H1 (cell line): ENCODE data around the gene DCHS1.

Source experiments
- ATF3 ChIP-seq: IDR thresholded peaks from 2 replicates; pipeline ENCODE4 v1.6.1; 2011; ENCODE audit warnings: low read depth, mild to moderate bottlenecking, low read length; ENCODE audit not compliant: insufficient read depth
- CTCF ChIP-seq, 3 experiments: IDR thresholded peaks; 1 replicate in 2 of 3; 2 replicates in 1 of 3; pipeline versions ENCODE4 v1.5.1 to v1.6.1; 2011; ENCODE audit warnings: low read length in 3 of 3, mild to moderate bottlenecking in 3 of 3, inconsistent platforms in 2 of 3, low read depth in 1 of 3, moderate library complexity in 1 of 3; ENCODE audit not compliant: insufficient read depth in 1 of 3; ENCODE audit errors: control extremely low read depth in 1 of 3
- EGR1 ChIP-seq: IDR thresholded peaks from 2 replicates; pipeline ENCODE4 v1.6.1; 2011; ENCODE audit warnings: low read depth, low read length, borderline replicate concordance
- EZH2 ChIP-seq: fragments of 200-600 bp; sonication (generic); IDR thresholded peaks from 2 replicates; pipeline ENCODE4 v1.7.1; 2012; ENCODE audit warnings: low read depth, mild to moderate bottlenecking, moderate library complexity, low read length, inconsistent platforms; ENCODE audit not compliant: severe bottlenecking
- GABPA ChIP-seq: IDR thresholded peaks from 2 replicates; pipeline ENCODE4 v1.6.1; 2011; ENCODE audit warnings: mild to moderate bottlenecking, low read length, moderate library complexity, borderline replicate concordance; ENCODE audit not compliant: insufficient read depth
- JUN ChIP-seq: IDR thresholded peaks from 2 replicates; pipeline ENCODE4 v1.6.1; 2011; ENCODE audit warnings: low read depth, mild to moderate bottlenecking, improper control_type of control experiment, low read length
- JUND ChIP-seq: IDR thresholded peaks from 2 replicates; pipeline ENCODE4 v1.6.1; 2011; ENCODE audit warnings: mild to moderate bottlenecking, improper control_type of control experiment, low read length
- KDM5A ChIP-seq: fragments of 200-600 bp; IDR thresholded peaks from 2 replicates; pipeline ENCODE4 v1.7.1; 2012; ENCODE audit warnings: mild to moderate bottlenecking, low read length, inconsistent platforms, mixed read lengths
- NANOG ChIP-seq: IDR thresholded peaks from 2 replicates; pipeline ENCODE4 v1.6.1; 2011; ENCODE audit warnings: low read length, low read depth, mild to moderate bottlenecking, inconsistent platforms; ENCODE audit not compliant: insufficient read depth, poor library complexity, severe bottlenecking
- POLR2A ChIP-seq, 2 experiments: IDR thresholded peaks; 1 replicate in 1 of 2; 2 replicates in 1 of 2; pipeline ENCODE4 v1.6.1; 2011; ENCODE audit warnings: low read depth in 2 of 2, low read length in 2 of 2, mild to moderate bottlenecking in 2 of 2; ENCODE audit errors: control extremely low read depth in 1 of 2
- POLR2AphosphoS5 ChIP-seq: IDR thresholded peaks from 2 replicates; pipeline ENCODE4 v1.6.1; 2011; ENCODE audit warnings: low read depth, low read length
- SP1 ChIP-seq: IDR thresholded peaks from 2 replicates; pipeline ENCODE4 v1.6.1; 2011; ENCODE audit warnings: low read depth, low read length

GRCh38 chr11:6571434-6572008 lies 84.1 kb downstream of the DCHS1 start:
- TF ChIP-seq EGR1, result no peak
- no peak for TF ChIP-seq SP1
- peak; percentile 15 to 38 (median 37); a peak in 3 of 4 replicates for TF ChIP-seq CTCF (IDR thresholded peaks at IDR 0.05; ENCODE audit: control extremely low read depth in 1 of 3, insufficient read depth in 1 of 3, low read depth in 1 of 3, low read length in 3 of 3)
- TF ChIP-seq POLR2A (IDR thresholded peaks at IDR 0.05; ENCODE audit: control extremely low read depth in 1 of 2, low read depth in 2 of 2, low read length in 2 of 2), result no peak
- TF ChIP-seq NANOG, result no peak
- no peak for TF ChIP-seq JUND
- no peak for TF ChIP-seq EZH2
- no peak for TF ChIP-seq JUN
- TF ChIP-seq GABPA, result no peak
- TF ChIP-seq POLR2AphosphoS5, result no peak
- no peak for TF ChIP-seq KDM5A
- TF ChIP-seq ATF3, result no peak
